GM21390 (cell line): ENCODE data around the gene OCIAD1.
"Not testable (repeated sequence)": the region's sequence is repeated elsewhere in the genome, so short reads cannot be mapped to it uniquely, and the experiment has no call there.

Source experiments
- ATAC-seq: cut with Tn5 transposase; IDR thresholded peaks from one replicate; pipeline ENCODE4 v1.9.1; 2021; ENCODE audit not compliant: unreplicated experiment

OCIAD1 gene

GRCh38 chr4:48889750-48890149 lies 58.9 kb downstream of the OCIAD1 start:
- ATAC-seq, result not testable (repeated sequence)

- no peak for ATAC-seq
Measured at GRCh38 chr4:48891028-48891619, 60.2 kb downstream of the OCIAD1 start.

GRCh38 chr4:48896845-48897244 lies 66.0 kb downstream of the OCIAD1 start:
- no peak for ATAC-seq

GRCh38 chr4:48898733-48899431 lies 68.0 kb downstream of the OCIAD1 start:
- peak; percentile 79 for ATAC-seq

GRCh38 chr4:48899432-48899749 lies 68.5 kb downstream of the OCIAD1 start:
- ATAC-seq, result no peak

- no peak for ATAC-seq
Measured at GRCh38 chr4:48899950-48900349, 69.1 kb downstream of the OCIAD1 start.

- no peak for ATAC-seq
Measured at GRCh38 chr4:48901196-48901595, 70.3 kb downstream of the OCIAD1 start.

GRCh38 chr4:48902266-48902665 lies 71.4 kb downstream of the OCIAD1 start:
- no peak for ATAC-seq

GRCh38 chr4:48904101-48904500 lies 73.2 kb downstream of the OCIAD1 start:
- ATAC-seq, result no peak

- no peak for ATAC-seq
Measured at GRCh38 chr4:48904541-48905142, 73.8 kb downstream of the OCIAD1 start.

GRCh38 chr4:48905363-48906015 lies 74.6 kb downstream of the OCIAD1 start:
- no peak for ATAC-seq

- peak; percentile 96 for ATAC-seq
Measured at GRCh38 chr4:48906206-48907173, 75.6 kb downstream of the OCIAD1 start, which contains the start of gene OCIAD2. Gene OCIAD2 (minus strand): TSS chr4:48906774. CDS start chr4:48904549, 2,225 bp downstream.

GRCh38 chr4:48907706-48908477 lies 77.0 kb downstream of the OCIAD1 start:
- ATAC-seq, result no peak

- ATAC-seq, result no peak
Measured at GRCh38 chr4:48908687-48909086, 77.8 kb downstream of the OCIAD1 start.

- ATAC-seq, result no peak
Measured at GRCh38 chr4:48909697-48910096, 78.8 kb downstream of the OCIAD1 start.

GRCh38 chr4:48910511-48910910 lies 79.6 kb downstream of the OCIAD1 start:
- no peak for ATAC-seq
